GM18498 (cell line): ENCODE measurements around the gene SYNPO.

Source experiments
- ATAC-seq: cut with Tn5 transposase; IDR thresholded peaks from one replicate; pipeline ENCODE4 v1.9.1; 2021; ENCODE audit warnings: mild to moderate bottlenecking, moderate library complexity; ENCODE audit not compliant: unreplicated experiment

Gene SYNPO

DNA sequence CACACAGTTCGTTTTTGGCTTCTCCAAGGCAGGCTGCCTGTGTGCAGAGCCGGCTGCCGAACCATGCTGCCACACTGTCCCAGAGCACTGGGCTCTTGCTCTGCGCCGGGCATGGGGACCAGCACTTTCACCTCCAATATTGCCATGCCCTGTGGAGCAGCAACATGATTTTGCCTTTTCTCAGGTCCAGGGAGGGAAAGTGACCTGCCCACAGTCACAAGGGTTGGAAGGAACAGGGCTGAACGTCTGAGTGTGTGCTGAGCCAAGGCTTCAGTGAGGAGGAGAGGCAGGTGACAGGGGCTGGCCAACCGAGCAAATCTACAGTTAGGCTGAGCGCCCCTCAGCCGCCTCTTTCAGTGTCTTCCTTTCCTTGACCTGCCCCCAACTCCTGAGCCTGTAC lies 34.0 kb upstream of the SYNPO start:
- no peak for ATAC-seq

DNA sequence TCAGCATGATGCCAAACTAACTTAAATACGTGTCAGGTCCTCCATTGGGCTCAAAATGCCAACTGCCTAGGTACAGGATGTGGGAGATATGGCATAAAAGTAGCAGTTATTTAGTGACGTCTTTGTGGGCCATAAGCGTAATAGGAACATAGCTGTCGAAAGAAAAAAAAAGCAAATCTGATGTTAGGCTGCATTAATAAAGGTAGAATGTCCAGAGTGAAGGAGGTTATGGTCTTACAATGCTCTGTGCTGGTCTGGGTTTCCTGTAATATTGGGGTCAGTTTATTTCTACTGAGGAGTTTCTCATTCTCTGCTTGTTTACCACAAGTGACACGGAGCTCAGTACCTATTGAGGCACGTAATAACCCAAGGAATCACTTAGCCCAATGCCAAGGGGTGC lies 33.4 kb upstream of the SYNPO start:
- no peak for ATAC-seq

DNA sequence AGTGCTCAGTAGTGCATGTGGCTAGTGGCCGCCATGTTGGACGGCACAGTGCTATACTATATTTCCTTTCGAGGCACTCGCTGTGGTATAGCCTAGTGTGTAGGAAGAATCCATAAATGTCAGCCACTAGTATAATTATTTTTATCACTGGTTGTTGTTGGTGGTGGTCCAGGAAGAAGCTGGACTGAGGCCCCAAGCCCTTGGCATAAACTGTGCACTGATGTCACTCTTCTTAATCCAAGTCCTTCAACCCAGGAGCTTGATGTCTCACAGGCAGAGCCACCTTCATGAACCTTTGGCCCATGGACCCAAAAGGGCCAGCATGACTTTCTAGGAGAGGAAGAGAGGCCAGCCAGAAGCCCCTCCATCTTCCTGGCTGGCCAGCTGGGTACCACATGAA lies 32.5 kb upstream of the SYNPO start:
- ATAC-seq, result no peak

DNA sequence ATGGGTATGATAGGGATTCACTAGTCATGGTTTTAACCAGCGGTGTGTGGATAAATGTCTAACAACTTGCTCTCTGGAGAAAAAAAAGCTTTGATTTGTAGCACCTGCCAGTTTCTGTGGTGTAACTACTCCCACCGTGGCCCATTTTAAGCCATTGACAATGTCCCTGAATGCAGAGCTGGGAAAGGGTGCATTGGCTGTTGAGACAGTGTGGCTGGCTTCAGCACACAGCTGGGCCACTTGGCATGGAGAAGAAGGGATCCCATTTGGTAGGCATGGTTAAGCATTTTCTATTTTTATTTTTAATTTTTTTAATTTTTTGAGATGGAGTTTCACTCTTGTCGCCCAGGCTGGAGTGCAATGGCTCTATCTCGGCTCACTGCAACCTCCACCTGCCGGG lies 31.5 kb upstream of the SYNPO start:
- ATAC-seq, result no peak

DNA sequence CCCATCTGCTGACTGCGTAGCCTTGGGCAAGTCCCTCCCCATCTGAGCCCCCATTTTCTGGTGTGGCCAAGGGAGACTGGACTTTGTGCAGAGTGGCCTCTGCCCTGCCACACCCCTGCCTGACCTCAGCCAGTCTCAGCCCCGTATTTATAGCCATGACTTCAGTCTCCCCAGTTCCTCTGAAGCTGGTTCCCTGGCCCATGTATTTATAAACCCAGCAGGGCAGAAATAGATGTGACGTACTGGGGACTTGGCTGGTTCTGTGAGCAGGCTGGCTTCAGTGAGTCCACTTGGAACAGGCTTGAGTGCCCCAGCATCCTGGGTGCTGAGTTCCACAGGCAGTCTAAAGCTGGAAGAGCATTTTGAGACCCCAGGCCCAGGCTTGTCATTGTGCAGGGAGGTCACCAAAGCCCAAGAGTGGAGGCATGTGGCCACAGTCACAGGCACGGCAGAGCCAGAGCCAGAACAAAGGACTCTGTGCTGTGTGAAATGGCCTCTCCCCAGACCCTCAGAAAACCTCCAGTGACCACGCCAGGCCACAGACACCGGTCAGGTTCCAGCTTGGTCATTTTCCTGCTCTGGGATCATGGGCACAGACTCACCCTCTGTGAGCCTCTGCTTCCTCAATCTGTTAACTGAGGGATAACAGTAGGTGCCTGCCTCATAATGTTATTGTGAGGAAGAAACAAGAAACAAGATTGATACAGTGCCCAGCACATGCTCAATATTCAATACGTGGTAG lies 30.4 kb upstream of the SYNPO start:
- no peak for ATAC-seq

DNA sequence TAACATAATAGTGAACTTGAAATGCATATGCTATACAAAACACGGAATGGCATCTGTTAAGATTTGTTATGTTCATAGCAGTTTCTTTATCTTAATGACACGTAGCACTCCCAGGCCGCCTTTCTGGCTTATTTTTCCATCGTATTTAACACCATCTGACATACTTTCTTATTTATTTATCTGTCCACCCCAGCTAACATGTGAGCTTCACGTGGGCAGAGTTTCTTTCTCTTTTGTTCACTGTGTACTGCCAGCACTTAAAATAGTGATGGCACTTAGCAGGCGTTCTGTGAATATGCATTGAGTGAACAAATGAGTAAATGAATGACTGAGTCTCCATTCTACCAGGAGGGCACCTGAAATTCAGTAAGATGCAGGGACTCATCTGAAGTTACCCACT lies 29.4 kb upstream of the SYNPO start:
- ATAC-seq, result no peak

DNA sequence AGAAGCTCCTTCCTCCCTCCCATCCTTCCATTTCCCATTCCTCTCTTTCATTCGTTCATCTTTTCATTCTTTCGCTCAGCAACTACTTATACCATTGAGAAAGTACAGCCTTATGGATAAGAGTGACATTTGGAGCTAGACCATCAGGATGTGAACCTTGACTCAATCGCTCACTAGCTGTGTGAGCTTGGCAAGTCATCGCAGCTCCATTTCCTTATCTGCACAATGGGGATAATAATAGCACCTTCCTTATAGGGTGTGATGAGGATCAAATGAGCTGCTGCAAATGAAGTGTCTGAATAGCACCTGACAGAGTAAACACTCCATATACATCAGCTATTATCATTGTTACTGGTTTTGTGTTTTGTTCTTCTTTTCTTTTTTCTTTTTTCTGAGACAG lies 28.1 kb upstream of the SYNPO start:
- ATAC-seq, result no peak

DNA sequence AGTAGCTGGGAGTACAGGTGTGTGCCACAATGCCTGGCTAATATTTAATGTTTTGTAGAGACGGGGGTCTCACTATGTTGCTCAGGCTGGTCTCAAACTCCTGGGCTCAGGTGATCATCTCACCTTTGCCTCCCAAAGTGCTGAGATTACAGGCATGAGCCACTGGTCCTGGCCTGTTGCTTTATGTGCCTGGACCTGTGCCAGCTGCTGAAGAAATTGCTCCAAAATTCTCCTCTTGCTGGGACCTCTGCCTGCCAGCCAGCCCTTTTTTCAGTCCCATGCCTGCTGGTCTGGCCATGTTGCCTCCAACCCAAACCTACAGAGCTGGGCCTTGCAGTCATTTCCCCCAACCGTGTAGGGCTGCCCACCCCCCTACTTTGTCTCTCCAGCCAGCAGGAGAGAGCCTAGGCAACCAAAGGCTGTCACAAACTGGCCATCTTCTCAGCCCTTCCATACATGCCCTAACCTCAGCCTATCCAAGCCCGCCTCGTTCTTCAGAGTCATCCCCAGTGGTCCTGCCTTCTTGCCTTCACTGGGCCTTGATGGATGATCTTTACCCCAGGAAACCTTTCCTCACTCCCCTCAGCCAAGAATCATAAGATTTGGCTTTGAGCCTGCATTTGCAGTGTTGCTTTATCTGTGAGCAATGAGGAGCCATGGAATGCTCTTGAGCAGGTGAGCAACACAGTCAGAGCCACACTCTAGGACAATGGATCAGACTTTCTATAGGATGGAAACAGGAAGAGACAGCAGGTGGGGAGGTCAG lies 27.4 kb upstream of the SYNPO start:
- no peak for ATAC-seq

DNA sequence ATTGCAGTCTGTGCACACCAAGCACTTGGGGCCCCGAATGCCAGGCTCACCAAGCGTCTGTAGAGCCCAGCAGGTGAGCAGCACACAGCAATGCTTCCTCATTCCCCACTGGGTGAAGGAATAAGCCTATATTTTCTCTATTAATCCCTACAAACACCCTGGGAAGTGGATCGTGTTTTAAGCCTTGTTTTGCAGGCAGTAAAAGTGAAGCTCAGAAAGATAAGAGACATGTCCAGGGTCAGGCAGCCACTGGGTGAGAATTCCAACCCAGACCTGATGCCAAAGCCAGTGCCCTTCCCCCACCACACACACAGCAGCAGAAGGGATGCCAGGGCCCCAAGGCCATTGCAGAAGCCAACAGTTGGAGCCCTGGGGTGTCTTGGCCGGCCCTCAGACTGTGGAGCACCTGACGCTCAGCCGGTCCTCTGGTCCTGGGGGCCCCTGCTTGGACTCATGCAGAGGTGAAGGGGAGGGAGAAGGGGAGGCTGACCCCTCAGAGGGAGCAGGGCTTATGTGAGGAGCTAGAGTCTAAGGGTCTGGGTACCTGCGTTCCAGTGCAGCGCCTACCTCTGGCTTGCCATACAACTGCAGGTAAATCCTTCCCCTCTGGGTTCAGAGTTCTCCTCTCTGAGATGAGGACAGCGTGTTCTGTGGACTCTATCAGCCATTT lies 26.3 kb upstream of the SYNPO start:
- ATAC-seq, result no peak

DNA sequence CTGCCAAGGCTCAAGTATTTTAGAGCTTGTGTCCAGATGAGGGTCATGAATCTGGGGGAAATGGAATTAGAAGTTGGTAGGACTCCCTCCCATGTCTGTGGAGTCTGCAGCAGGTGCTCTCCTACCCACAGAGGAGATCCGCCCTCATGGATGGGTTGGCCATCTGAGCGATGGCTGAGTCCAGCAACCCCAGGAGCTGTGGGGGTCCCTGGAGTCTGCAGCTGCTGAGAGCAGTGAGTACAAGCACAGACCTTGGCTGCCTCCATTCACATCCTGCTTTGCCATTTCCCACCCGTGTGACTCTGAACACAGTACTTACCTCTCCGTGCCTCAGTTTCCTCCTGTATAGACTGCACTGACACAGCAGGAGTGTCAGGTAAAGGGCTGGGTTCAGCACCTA lies 25.8 kb upstream of the SYNPO start:
- no peak for ATAC-seq

DNA sequence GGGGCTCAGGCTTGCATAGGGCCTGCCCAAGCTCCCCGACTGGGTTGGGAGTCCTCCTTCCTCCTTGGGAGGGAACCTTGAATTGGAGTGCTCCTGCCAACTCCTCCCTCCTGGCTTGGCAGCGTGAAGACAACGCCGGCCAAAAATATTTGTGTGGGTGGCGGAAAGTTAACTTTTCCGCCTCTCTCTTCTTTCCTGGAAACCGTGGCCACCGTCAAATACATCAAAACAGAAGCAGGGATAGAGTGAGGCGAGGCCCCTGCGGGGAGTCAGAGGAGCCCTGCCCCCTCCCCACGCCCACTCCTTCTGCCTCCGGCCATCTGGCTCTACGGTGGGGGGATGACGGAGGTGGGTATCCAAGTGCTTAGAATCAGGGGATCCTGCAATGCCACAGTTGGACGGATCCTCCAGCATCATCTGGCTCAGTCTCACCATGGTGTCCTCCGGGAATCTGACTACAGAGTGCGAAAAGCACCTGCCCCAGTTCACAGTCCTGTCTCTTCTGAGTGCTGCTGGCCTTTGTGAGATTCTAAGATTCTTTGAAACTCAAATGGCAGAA lies 25.2 kb upstream of the SYNPO start:
- ATAC-seq, result no peak

DNA sequence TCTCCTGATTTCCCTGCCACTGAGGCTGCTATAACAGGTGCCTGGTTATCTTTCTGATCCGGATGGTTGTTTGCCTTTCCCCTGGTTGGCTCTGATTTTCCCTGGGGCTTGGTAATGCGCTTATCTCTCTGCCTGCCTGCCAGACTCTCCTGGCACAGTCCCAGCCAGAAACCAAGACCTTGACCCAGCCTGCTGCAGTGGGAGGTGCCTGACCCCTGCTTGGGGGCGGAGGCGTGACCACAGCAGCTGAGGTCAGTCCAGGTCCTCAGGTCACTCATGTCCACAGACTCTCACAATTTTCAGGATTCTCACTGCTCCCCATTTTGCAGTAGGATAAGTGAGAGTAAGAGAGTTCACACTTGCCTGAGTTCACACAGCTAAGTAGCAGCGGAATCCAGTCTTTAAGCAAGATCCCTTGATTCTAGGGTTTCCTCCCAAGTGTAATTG lies 24.4 kb upstream of the SYNPO start:
- no peak for ATAC-seq

DNA sequence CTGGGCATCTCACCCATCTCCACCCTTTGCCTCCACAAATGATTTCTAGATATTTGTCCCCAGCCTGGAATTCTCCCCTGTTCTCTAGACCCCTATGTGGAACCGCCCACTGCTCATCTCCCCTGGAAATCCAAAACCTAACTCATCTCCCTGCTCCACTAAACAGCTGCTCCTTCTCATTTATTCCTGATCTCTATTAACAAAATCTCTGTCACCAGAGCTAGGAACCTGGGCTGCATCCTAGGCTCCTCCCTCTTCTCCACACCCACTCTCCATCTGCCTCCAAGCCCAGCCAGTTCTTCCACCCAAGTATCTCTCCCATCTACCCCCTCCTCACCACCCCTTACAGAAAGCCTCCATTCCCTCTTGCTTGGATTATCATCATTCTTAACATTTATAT lies 24.0 kb upstream of the SYNPO start:
- no peak for ATAC-seq

DNA sequence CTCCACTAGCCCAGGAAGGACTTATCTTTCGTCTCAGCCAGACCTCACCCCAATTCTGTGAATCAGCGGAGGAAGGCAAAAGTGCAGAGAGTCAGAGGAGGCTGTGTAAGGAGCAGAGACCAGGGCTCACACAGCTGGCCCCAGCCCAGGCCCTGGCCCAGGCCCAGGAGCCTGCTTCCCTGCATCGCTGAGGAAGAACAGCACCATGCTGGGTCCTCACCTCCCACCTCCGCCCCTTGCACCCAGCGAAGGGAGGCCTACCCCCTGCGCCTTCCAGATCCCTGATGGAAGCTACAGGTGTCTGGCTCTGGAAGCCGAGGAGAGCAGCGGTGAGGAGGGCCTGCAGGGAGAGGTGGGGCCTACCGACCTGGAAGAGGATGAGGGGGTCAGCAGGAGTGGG lies 22.3 kb upstream of the SYNPO start:
- ATAC-seq, result no peak

DNA sequence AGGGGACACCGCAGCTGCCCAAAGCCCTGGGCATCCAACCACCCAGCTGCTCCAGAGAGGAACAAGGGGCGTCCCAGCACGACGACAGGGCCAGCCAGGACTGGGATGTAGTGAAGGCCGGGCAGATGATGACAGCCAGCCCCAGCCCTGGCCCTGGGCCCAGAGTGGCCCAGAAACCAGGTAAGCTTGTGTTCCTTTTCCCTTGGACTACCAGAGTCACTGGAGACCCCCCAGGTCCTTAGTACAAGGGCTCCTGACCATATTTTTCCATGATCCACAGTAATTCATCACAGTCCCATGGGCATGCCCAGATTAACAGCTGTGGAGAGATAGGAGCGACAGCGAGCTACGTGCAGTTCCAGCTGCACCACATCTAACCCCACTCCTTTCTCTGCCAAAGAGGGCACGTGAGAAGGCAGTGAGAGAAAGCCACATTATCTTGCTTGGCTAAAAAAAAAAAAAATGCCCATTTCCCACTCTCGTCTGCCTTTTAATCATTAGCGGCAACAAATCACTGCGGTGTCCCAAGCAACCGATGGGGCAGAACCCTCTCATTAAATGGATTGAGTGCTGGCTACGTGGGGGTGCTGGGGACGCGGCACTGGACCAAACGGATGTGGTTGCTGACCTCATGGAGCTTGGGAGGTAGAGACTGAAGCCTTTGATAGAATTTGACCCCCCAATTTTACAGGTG lies 21.7 kb upstream of the SYNPO start:
- no peak for ATAC-seq

DNA sequence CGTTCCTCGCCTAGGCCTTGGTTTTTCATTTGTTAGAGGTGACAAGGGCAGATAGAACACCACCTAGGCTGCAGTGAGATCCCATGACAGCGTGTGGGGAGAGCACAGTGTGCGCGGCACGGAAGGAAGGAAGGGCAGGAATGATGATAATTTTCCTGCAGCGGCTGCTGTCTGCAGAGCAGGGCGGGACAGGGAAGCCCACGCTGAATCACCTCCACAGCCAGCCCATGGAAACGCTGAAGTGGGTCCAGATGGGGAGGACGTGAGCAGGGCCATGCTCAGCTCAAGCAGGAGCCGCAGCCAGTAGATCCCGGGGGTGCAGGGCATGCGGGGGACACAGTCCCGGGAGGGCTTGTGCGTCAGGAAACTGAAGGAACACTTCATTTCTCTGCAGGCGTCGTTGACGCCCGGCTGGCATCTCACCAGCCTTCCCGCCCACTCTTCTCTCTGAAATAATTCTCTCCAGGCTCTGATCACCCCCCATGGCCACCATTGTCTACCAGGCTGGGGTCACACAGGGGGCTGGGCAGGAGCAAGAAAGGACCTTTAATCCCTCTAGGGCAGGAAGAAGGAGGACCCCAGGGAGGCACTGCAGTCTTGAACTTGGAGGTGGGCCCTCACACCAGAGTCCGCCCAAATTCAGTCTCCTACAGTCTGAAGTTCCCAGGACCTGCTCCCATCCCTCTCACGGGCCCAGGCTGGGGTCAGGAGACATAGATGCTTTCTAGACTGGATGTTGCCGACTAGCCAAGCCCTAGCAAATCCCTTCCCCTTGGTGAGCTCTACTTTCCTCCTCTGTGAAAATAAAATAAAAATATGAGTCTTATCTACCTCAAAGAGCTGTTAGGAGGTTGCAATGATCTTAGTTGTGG lies 20.9 kb upstream of the SYNPO start:
- no peak for ATAC-seq

DNA sequence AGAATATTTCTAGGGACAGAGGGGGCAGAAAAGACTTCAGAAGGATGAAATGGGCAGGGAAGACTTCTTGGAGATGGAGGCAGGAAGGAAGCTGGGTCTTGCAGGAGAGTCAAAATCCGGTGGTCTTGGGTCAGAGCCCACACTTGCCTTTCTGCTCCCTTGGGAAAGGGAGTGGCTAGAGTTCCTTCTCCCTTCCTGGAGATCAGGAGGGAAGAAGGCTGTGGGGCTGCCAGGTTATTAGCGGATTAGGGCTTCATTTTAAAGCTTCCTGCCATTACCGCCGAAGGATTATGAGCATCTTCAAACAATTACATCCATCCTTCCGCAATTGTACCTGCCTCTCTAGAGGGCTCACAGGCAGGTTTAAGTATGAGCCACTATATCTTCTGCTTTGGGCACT lies 19.2 kb upstream of the SYNPO start:
- no peak for ATAC-seq

DNA sequence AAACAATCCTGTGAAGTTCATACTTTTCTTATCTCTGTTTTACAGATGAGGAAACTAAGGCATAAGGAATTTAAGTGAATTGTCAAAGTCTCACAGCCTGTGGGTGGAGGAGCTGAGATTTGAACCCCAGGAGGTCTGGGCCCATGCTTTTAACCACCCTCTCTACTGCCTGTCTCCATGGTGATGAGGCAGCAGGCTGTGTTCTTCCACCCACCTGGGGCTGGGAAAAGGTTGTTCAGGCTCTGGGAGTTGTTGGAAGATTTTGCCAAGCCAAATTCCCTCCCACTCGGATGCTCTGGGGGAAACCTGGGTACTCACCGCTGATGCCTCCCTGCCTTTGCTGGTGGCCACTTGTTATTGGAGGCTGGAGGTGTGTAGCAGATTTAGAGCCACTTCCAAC lies 18.3 kb upstream of the SYNPO start:
- ATAC-seq, result no peak

DNA sequence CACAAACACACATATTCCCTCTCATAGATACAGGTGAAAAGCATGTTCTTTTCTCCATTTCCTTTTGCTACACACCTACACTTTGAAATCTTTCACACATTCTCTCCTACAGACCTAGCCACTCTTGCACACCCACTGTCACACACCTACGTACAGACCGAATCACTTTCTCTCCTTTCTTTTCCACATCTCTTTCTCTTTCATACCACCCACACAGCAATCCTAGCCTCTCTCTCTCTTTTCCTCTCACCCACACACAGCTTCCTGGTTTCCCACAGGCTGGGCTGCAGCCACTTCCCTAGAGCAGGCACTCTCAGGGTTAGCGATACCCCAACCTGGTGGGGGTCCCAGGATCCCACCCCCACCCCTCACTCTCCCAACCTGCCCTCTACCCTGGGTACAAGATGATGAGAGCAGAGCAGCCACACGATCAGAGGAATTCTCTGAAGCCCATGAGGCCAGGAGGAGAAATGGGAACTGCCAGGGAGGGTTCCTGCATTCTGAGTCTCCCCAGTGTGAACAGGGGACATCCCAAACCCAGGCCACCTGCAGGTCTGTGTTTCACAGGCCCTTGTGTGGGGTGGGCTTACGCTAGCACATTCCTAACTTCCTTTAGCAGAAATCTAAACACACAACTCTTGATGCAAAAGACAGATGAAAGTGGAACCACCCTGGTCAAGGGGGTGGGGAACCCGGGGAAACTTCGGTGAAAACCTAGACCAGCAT lies 17.1 kb upstream of the SYNPO start:
- ATAC-seq, result no peak

DNA sequence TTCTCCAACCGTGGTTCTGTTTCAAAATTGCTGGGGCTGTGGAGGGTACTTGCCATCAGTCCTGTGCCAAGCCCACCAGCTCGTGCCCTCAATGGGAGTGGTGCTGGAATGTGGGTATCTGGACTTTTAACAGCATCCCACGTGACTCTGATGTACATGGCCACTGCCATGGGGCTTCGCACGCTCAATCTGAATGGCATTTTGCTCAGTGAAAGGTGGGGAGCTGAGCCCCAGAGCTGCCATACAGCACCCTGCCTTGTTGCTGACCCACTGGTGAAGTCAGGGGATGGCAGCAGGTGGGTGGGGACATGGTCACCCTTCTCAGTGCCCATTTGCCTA lies 16.6 kb upstream of the SYNPO start:
- ATAC-seq, result no peak
